GM19395 (cell line): ENCODE measurements around the gene PWWP2B.

ENCODE experiments used
- ATAC-seq: cut with Tn5 transposase; IDR thresholded peaks from one replicate; pipeline ENCODE4 v1.9.1; 2021; ENCODE audit warnings: mild to moderate bottlenecking, moderate library complexity; ENCODE audit not compliant: unreplicated experiment

Gene PWWP2B

GRCh38 chr10:132466520-132467463, 69.8 kb downstream of the PWWP2B start:
- no peak for ATAC-seq
